ENCODE measurements around the gene ZNF620.
"Not testable (repeated sequence)": the region's sequence is repeated elsewhere in the genome, so short reads cannot be mapped to it uniquely, and the experiment has no call there.

Gene ZNF620

GRCh38 chr3:40523781-40524180 is 17.9 kb downstream of the ZNF620 start:
- Histone ChIP-seq H3K9ac (ENCODE audit: low read depth, low read length) (0 out of 2 replicates have a peak overlapping the region, but pooled peaks have one; percentile 96), H3K4me1 (ENCODE audit: insufficient read depth, low read length) (no peaks in the 10 kb centered on the region), H3K9me3 (ENCODE audit: control insufficient read depth, insufficient read depth, low read length) (no peaks in the 10 kb centered on the region), H3K36me3 (ENCODE audit: insufficient read depth, low read length) (no peaks in the 10 kb centered on the region)

DNA sequence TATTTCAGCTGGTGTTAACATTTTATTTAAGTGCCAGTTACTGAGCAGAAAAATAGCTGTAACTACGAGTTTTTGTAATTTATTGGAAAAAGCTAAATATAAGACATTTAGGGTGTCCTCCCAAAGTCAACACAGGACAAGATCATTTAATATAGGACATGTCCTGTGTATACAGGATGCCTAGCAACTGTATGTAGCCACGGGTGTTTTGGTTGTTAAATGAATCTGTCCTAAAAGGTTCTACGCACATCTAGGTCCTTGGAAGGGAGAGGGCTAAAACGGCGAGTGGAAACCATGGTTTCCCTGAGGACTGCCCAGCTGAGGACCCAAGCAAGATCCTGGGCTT is 18.4 kb downstream of the ZNF620 start:
- H3K9ac ChIP-seq (ENCODE audit: low read depth, low read length) = peak overlapping the region; percentile 96

DNA sequence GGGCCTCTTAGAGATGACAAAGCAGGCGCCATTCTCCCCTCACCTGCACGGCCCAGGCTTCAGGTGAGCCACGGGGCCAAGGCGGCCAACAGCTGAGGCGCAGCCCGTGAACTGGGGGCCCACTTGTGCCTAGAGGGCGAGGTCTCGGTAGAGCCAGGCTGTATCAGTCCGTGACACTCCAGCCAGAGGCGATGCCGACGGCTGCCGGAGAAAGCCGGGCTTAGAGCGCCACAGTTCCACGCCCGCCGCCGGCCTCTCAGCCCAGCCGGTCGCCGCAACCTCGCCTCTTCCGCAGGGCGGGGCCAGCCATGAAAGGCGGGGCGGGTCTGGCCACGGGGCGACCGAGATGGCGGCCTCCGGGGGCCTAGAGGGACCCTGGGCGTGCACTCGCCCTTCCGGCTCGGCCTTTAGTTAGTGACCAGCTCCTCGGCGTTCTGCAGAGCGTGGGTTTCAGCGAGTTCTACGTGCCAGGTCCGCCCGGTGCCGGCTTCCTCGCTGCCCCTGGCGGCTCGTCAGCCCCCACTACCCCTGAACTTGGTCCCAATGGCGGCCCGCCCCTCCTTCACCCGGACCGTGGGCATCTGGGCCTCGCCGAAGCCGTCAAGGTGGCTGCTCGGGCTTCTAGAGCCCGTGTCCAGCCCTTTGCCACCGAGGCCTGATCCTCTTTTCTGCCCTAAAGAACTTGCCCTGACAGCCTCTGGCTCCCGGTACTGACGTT is 18.9 kb downstream of the ZNF620 start, which contains the start of gene ZNF621:
TSS of gene ZNF621 (plus strand) at position 393 of the 718 bp plus-strand sequence. CDS start 881 bp downstream, outside the sequence.
- no peaks in the 10 kb centered on the region for H3K9me3 ChIP-seq (ENCODE audit: control insufficient read depth, insufficient read depth, low read length)
- no peaks in the 10 kb centered on the region for H3K4me1 ChIP-seq (ENCODE audit: insufficient read depth, low read length)
- H3K9ac ChIP-seq (ENCODE audit: low read depth, low read length) = peak within 1 kb of the TSS; percentile 96
- H3K36me3 ChIP-seq (ENCODE audit: insufficient read depth, low read length) = peaks cover 4% of the 10 kb centered on the region

More for the DNA sequence above, 18.4 kb downstream of the ZNF620 start:
- Histone ChIP-seq H3K9me3 (ENCODE audit: control insufficient read depth, insufficient read depth, low read length) (no peaks in the 10 kb centered on the region), H3K4me1 (ENCODE audit: insufficient read depth, low read length) (no peaks in the 10 kb centered on the region), H3K36me3 (ENCODE audit: insufficient read depth, low read length) (peaks cover 2% of the 10 kb centered on the region; the same call in 1 of the 2 replicates)

- peaks cover 21% of the 10 kb centered on the region for H3K36me3 ChIP-seq (ENCODE audit: insufficient read depth, low read length)
- no peaks in the 10 kb centered on the region for H3K4me1 ChIP-seq (ENCODE audit: insufficient read depth, low read length)
- no peaks in the 10 kb centered on the region; the same call in 1 of the 2 replicates for H3K9me3 ChIP-seq (ENCODE audit: control insufficient read depth, insufficient read depth, low read length)
- H3K9ac ChIP-seq (ENCODE audit: low read depth, low read length) = no peak overlapping the region
Observed at GRCh38 chr3:40528426-40528825, 22.6 kb downstream of the ZNF620 start.

DNA sequence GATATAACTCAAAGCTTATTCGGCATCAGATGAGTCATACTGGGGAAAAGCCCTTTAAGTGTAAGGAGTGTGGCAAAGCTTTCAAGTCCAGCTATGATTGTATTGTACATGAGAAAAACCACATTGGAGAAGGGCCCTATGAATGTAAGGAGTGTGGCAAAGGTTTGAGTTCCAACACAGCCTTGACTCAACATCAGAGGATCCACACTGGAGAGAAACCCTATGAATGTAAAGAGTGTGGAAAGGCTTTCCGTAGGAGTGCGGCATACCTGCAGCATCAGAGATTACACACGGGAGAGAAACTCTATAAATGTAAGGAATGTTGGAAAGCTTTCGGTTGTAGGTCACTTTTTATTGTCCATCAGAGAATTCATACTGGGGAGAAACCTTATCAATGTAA is 26.4 kb downstream of the ZNF620 start:
- Histone ChIP-seq H3K9me3 (ENCODE audit: control insufficient read depth, insufficient read depth, low read length) (no peaks in the 10 kb centered on the region; the same call in 1 of the 2 replicates), H3K4me1 (ENCODE audit: insufficient read depth, low read length) (no peaks in the 10 kb centered on the region), H3K36me3 (ENCODE audit: insufficient read depth, low read length) (peaks cover 26% of the 10 kb centered on the region), H3K9ac (ENCODE audit: low read depth, low read length) (no peak overlapping the region)

- Histone ChIP-seq H3K9ac (ENCODE audit: low read depth, low read length) (no peak overlapping the region), H3K36me3 (ENCODE audit: insufficient read depth, low read length) (peaks cover 26% of the 10 kb centered on the region), H3K4me1 (ENCODE audit: insufficient read depth, low read length) (no peaks in the 10 kb centered on the region), H3K9me3 (ENCODE audit: control insufficient read depth, insufficient read depth, low read length) (no peaks in the 10 kb centered on the region; the same call in 1 of the 2 replicates)
Observed at GRCh38 chr3:40534283-40534682, 28.4 kb downstream of the ZNF620 start.

DNA sequence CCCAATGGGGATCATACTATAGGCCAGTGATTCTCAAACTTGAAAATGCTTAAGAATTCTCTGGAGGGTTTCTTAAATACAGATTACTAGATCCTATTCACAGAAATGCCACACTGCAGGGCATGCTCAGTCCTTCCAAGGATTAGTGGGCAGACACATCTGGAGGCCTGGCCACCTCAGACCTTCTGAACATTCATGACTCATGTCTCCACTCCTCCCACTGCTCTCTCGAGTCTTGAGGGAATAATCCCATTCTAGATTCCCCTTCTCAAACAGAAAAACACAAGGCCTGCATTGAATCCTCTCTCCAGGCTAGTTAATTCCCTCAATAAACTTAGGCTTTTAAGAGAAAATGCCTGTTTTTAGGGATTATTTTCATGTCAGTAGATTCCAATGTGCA is 41.0 kb downstream of the ZNF620 start:
- Histone ChIP-seq H3K9ac (ENCODE audit: low read depth, low read length) (no peak overlapping the region), H3K9me3 (ENCODE audit: control insufficient read depth, insufficient read depth, low read length) (no peaks in the 10 kb centered on the region; the same call in 1 of the 2 replicates), H3K4me1 (ENCODE audit: insufficient read depth, low read length) (no peaks in the 10 kb centered on the region), H3K36me3 (ENCODE audit: insufficient read depth, low read length) (no peaks in the 10 kb centered on the region)

GRCh38 chr3:40550167-40550566 is 44.3 kb downstream of the ZNF620 start:
- no peaks in the 10 kb centered on the region; the same call in 1 of the 2 replicates for H3K9me3 ChIP-seq (ENCODE audit: control insufficient read depth, insufficient read depth, low read length)
- no peak overlapping the region for H3K9ac ChIP-seq (ENCODE audit: low read depth, low read length)
- no peaks in the 10 kb centered on the region for H3K36me3 ChIP-seq (ENCODE audit: insufficient read depth, low read length)
- no peaks in the 10 kb centered on the region for H3K4me1 ChIP-seq (ENCODE audit: insufficient read depth, low read length)

DNA sequence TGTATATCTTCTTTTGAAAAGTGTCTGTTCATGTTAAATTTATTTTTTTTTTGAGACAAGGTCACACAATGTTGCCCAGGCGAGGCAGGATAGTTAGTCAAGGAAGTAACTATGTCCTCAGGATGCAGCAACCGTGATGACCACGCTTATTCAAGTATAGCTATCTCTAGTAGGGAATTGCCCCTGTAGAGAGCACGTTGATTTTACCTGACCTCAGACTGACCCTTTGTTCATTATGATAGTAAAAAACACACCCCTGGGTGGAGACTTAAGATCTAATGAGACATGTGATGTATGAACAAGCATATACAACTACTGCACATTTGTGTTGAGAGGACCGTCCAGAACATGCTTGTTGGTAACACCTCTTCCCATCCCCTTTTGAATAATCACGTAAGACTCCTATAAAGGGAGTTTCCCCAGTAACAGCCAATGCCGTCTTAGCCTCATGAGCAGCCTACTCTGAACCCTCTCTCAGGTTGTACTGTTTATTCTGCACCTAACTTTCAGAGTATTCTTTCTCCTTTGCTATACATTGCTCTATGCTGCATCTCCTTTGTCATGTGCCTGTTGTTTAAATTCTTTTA is 51.8 kb downstream of the ZNF620 start:
- Histone ChIP-seq H3K9me3 (ENCODE audit: control insufficient read depth, insufficient read depth, low read length) (peaks cover 11% of the 10 kb centered on the region), H3K36me3 (ENCODE audit: insufficient read depth, low read length) (no peaks in the 10 kb centered on the region)

GRCh38 chr3:40562482-40562881 is 56.6 kb downstream of the ZNF620 start:
- H3K9ac ChIP-seq (ENCODE audit: low read depth, low read length); H3K36me3 ChIP-seq (ENCODE audit: insufficient read depth, low read length): not testable (repeated sequence)
- H3K9me3 ChIP-seq (ENCODE audit: control insufficient read depth, insufficient read depth, low read length) = peaks cover 11% of the 10 kb centered on the region
- H3K4me1 ChIP-seq (ENCODE audit: insufficient read depth, low read length) = peaks cover 12% of the 10 kb centered on the region

More for the DNA sequence above, 51.8 kb downstream of the ZNF620 start:
- Histone ChIP-seq H3K4me1 (ENCODE audit: insufficient read depth, low read length) (no peaks in the 10 kb centered on the region), H3K9ac (ENCODE audit: low read depth, low read length) (no peak overlapping the region)

- H3K36me3 ChIP-seq (ENCODE audit: insufficient read depth, low read length); H3K9me3 ChIP-seq (ENCODE audit: control insufficient read depth, insufficient read depth, low read length); H3K9ac ChIP-seq (ENCODE audit: low read depth, low read length): not testable (repeated sequence)
- peaks cover 12% of the 10 kb centered on the region for H3K4me1 ChIP-seq (ENCODE audit: insufficient read depth, low read length)
Observed at GRCh38 chr3:40565629-40566028, 59.8 kb downstream of the ZNF620 start.

DNA sequence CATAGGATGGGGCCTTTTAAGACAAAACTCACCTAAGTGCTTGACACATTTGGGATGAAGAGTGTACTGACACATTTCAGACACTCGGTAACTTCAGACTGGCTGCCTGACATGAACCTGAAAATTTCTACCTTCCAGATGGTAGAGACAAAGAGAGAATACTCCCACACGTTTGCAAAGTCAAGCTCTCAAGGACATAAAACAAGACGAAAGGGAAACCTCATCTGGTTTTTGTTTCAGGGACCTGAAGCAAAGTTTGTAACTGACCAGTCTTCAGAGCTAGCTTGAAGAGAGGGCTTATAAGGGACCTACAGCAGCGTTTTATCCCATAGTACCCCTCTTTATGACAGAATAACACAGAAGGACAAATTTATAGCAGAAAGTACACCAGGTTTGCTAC is 60.9 kb downstream of the ZNF620 start:
- Histone ChIP-seq H3K9me3 (ENCODE audit: control insufficient read depth, insufficient read depth, low read length) (no peaks in the 10 kb centered on the region; the same call in 1 of the 2 replicates), H3K9ac (ENCODE audit: low read depth, low read length) (no peak overlapping the region), H3K4me1 (ENCODE audit: insufficient read depth, low read length) (peaks cover 12% of the 10 kb centered on the region), H3K36me3 (ENCODE audit: insufficient read depth, low read length) (no peaks in the 10 kb centered on the region)
